Tongue (tissue), 2 donors: ENCODE measurements around the gene FREY1. TPM values are rescaled to one million over a fixed set of nuclear protein-coding genes. Genes with fewer than 3 reads are reported as not detected.

Experiments used
- DNase-seq: peaks from one replicate; pipeline ENCODE4 v3.0.0-alpha.2; 2015
- total RNA-seq: library from RNA; depleted of rRNA; stranded (reverse); fragments of >200 nt; gene quantifications from one replicate; pipeline ENCODE4 v1.2.3, GENCODE V29; 2014

The FREY1 gene
- total RNA-seq, 1 donor from 2014 or later, result not detected

DNA sequence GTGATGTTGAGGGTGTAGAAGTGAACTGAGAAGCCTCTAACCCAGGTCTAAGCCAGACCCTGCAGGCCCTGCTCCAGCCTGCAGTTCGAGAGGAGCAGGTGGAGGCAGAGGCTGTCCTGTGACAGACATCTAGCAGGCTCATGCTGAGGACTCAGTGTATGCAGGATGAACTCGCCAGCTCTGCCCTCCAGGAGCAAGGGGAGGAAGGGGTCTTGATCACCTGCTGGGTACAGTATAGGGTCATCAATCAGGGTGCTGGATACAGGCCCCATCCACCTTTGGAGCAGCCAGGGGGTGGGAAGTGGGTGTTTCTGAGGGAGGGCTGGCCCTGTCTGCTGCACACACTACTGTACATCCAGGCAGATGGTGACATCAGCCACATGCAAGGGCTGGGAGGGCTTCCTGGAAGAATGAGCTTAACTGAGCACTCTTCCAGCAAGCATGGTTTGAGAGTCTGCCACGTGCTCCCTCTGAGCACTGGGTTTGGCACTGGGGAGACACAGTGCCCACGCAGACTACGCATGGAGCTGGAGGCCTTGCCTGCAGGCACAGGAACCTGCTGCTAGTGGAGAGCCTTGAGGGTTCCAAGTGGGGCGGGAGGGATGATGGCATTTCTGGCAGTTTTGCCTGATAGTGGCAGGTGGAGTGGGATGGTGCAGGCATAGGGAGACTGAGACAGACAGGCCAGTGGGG lies 12.4 kb downstream of the FREY1 start:
- DNase-seq, result no peak

DNA sequence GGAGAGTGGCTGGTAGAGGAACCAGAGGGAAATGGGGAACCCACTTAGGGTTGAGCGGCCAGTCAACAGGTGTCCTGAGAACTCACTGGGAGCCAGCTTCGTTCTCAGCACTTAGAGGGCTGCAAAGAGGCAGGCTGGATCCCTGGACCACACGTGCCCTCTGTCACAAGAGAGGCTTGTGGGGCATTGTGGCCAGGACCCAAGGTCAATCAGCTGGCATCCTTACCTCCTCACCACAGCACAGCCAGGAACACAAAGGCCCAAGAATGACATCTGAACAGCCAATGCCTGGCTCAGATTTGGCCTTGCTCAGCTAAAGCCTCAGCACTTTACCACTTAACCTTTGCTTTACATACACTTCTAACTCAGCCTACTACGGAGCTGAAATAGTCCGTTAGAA lies 14.2 kb downstream of the FREY1 start:
- no peak for DNase-seq

DNA sequence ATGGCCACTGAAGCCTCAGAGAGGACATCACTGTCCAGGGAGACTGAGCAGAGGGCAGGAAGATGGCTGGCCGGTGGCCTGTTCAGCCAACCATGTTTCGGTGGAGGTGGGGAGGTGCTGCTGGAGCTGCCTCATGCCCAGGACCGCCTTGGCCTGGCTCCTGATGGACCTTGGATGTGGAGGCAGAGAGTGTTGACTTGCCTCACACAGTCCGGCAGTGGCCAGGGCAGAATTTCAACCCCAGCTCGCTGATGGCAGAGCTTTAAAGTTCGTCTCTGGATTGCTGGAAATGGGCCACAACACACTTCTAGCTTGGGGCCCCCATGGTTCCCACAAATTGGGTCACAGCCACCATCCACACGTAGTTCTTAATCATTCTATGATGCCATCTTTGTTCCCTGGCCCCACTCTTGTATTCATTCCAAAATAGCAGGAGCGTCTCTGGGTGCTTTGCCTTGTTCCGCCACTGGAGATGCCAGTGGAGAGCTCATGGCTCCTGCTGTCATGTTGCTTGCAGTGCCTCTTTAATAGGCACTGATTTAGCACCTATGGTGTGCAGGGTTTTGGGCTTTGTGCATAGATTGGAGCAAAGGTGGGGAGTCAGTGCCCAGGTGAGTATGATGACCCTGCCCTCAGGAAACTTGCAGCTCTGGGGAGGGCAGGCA lies 16.1 kb downstream of the FREY1 start:
- DNase-seq, result no peak

DNA sequence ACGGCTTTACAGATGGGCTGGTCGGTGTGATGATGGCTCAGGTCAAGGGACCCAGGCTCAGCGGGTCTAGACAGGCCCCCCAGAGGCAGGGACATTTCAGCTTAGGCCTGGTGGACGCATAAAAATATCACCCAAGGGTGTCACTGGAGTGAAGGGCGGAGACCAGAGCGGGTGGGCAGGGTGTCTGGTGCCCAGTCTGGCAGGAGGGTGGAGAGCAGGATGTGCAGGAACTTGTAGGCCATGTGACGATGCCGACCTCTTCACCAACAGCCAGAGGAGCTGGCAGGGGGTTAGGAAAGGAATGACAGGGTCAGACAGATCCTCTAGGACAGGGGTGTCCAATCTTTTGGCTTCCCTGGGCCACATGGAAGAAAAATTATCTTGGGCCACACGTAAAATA lies 17.1 kb downstream of the FREY1 start:
- no peak for DNase-seq

DNA sequence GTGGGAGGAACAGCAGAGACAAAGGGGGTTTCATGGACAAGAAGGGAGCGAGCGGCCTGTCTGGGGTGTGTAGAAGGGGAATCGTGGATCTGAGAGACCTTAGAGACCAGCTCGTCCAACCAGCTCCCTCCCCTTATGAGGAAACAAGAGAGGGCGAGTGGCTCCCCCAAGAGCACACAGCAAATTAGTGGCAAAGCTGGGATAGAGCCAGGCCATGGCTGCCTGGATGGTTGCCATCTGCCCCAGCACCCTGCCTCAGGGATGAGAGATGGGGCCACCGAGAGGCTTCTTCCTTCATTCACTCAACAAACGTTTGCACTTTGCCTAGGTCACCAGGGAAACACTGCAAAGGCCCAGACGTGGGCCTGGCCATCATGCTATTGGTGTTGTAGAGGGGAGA lies 17.5 kb downstream of the FREY1 start:
- no peak for DNase-seq

DNA sequence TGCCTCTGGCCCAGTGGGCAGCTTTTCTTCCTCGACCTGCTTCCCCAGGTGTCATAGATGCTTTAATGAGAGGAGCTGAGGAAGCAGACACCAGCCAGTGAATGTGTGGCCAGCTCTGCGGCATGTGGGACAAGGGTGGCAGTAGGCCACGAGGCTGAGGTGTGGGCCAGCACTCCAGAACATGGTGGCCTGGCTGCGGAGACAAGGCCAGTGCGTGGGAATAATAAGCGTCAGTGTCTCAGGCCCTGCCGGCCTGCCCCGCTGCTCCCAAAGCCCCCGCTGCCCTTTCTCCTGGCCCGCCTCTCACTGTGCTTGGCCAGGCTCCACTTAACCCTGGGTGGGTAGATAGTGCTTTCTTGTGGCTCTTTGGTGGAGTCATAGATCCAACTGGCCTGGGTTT lies 19.5 kb downstream of the FREY1 start:
- no peak for DNase-seq

DNA sequence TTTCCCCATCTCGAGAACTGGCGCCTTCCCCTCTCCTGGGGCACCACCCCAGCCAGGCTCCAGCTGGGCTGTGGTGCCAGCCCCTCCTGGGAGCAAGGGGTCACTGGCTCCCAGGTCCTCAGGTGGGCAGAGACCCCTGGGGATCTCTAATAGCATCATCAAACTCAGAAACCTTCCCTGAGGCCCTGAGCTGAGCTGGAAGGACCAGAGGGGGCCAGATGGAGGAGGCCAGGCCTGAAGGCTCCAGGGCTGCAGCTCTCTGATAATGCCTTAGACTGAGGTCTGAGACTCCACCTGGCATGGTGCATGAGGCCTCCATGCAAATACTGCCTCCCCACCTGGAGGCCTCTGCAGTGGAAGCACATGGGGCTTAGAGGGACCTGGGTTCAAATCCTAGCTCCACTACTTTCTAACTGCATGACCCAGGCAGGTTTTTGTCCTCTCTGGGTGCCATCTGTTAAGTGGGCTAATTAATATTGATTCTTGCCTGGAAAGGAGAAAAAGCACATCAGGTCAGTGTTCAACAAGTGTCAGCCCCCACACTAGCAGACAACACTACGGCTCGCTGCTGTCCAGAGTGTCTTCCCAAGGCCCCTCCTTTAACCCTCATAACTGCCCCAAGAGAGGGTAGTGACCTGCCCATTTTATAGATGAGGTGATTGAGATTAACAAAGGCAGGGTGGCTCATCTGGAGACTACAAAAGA lies 20.1 kb downstream of the FREY1 start:
- DNase-seq, result no peak

DNA sequence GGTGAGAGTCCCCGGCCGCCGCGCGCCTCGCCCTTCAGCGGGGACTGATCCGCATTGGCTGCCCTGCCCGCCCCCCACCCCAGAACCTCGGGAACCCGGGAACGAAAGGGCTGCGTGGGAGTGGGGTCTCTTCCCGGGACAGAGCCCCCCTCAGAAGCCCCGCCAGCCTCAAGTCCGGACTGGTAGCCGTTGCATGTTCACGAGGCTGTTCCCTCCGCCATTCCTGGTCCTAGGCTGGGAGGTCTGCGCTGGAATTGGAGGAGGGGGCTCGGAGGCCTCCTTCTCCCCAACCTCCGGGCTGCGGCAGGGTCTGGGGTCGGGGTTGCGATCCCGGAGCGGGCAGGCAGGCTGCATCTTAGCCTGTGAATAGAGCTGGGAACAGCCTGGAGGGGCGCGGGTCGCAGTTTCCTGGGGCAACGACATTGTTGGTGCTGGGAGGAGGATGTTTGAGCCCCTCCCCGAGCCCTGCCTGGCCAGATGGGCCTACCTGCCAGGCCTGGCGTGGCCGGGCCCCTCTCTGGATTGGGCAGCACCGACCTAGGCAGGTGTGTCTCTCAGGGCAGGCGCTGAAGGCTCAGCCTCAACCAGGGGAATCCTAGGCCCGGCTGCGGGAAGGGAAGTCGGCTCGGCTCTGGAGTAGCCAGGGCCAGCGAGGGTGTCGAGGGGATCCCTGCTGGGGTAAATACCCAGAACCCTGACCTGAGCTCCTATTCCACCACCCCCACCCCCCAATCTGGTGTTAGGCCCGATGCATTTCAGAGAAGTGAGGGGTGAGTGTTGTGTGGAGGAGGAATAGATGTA lies 20.9 kb downstream of the FREY1 start:
- DNase-seq, result no peak

DNA sequence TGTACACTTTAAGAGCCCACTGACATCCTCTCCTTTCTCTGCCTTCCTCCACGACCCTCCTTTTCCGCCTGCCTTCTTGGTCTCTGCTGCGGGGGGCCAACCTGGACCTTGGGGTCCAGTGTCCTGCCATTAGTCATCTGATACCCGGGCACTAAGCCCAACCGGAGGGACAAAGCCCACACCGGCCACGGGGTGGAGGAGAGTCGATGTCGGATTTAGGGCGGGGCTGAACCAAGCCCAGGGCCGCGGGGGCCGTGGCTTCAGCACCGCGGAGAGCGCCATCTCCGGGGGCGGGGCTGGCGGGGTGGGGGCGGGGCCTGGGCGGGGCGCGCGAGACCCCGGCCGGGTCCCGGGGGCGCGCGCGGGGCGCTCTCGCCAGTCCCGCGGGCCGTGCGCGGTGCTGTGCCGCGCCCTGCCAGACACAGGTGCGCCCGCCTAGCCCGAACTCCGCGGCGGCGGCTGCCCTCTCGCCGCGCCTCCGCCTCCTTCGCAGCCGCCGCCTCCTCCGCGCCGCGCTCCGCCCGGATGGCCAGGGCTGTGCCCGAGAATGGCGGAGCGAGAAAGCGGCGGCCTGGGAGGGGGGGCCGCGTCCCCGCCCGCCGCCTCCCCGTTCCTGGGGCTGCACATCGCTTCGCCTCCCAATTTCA lies 21.7 kb downstream of the FREY1 start, which contains the start of gene MAPK8IP1:
Gene MAPK8IP1 (plus strand): TSS at position 378 of the 647 bp plus-strand sequence. CDS start 170 bp downstream, at position 548.
- peak; percentile 67 for DNase-seq

DNA sequence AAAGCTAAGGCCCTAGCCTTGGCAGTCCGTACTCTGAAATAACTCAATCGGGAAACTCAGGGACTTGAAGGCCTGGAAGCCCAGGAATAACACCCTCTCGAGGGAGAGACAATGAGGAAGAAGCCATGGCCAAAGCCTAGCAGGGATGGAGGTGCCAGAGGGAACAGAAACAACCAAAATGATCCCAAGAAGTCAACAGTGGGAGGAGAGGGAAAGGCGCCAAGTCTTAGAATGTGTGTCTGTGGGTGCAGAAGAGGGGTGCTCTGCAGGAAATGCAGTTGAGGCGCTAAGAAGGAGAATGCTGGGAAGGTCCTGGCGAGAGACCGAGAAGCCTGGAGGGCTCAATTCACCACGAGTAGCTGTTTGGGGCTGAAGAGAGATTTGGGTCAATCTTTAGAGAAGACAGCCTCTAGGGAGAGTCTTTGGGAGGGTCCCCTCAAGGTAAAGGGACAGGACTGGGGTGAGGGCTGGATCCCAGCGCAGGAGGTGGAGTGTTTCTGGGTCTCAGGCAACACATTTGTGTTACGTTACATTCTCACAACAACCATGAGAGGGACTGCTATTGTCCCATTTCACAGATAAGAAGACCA lies 22.4 kb downstream of the FREY1 start:
- no peak for DNase-seq

DNA sequence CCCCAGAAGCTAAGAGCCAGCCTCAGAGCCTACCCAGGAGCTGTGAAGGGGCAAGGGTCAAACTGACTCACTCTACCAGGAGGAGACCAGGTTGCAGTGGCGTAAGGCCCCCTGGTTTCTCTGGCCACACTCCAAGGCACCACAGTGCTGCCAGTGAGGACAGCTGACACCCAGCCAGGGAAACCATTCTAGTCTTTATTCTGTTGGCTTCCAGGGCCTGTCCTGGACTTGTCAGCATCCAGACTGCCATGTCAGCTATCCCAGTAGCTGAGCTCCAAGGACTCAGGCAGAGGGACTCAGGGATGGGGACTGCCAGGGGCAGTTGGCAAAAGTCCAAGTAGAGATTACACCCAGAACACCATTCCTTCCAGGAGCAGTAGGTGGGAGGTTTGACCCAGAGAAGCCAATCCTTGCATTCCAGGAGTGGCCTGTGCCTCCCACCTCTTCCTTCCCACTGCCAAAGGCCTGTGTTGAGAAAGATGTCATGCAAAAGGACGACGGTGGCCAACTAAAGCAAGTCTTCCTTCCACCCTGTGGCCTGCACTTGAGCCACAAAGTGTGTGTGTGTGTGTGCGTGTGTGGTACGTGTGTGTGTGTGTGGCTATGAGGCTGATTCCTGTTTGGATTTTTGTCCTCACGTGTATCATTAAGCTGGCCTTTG lies 25.2 kb downstream of the FREY1 start:
- no peak for DNase-seq

DNA sequence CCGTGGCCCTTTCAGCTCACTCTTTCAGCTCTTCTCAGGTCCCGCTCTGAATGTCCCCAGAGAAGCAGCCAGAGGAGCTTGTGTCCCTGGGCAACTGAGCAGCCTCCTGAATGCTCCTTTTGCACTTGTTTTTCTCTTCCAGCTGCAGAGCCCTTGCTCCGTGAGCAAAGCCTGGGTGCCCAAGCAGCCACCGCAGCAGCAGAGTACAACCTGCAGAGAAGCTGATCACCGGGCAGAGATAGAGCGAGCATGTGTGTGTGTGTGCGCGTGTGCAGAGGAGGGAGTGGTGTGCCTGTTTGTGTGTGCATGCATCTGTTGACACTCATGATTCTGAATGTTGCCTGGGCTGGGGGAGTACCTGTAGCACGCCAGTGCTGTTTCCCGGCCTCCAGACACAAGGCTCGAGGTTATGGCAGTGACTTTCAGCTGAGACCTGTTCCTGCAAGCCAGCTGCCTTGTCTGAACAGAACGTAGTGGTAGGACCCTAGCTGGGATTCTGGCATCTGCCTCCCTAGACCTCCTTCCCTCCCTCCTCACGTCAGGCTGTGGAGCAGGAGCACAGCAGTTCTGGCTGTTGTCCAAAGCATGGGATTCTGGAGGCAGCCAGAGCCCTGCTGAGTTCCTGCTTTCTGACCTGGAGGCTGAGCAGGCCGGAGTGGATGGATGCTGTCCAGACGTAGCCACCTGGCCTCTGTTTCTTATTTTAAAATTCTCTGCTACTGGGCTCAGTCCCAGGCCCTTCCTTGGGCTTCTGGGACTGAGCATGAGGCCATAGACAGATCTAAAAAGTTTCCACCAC lies 26.1 kb downstream of the FREY1 start:
- peak; percentile 58 for DNase-seq

DNA sequence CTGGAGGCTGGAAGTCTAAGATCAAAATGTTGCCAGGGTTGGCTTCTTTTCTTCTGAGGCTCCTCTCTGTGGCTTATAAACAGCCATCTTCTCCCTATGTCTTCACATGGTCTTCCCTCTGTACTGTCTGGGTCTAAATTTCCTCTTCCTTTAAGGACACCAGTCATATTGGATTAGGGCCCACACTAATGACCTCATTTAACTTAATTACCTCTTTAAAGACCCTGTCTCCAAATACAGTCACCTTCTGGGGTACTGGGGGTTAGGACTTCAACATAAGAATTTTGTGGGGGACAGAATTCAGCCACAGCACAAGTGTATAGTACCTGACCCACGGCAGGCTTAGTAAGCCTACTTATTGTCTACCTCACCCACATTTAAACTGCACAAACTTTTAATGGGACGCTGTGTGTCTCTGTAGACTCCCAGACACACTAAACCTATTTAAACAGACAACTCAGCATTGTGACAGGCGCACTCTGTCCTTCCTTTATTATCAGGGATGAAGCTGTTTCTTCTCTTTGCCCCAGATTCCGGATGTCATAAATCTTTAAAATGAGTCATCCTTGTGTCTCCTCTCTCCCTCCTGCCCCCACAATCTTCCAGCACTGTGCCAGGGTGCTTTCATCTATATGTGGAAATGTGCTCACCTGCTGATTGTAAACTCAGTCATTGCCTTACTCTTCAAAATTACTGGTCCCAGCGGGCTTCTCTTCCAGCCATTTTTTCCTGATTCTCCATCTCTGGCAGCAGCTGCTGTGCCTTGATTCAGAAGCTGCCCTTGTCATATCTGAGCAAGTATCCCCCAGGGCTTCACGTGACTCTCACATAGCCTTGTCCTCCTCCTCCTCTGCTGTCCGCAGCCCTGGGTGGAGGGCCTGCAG lies 27.0 kb downstream of the FREY1 start:
- no peak for DNase-seq

DNA sequence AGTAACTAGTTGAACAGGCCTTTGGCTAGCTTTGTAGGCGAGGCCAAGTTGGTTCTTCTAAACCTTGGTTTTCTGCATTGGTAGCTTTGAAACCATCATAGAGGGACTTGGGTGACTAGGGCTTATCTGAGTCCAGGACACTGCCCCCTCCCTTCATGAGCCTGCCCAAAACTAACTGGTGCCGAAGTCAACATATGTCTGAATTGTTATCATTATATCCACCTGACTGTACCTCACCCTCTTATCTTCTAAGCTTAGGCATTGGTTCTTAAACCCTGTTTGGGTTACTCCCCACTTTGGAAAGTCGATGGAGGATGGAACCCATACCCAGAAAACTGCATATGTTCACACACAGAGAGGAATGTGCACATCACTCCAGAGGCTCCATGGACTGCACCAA lies 29.2 kb downstream of the FREY1 start:
- DNase-seq, result no peak

DNA sequence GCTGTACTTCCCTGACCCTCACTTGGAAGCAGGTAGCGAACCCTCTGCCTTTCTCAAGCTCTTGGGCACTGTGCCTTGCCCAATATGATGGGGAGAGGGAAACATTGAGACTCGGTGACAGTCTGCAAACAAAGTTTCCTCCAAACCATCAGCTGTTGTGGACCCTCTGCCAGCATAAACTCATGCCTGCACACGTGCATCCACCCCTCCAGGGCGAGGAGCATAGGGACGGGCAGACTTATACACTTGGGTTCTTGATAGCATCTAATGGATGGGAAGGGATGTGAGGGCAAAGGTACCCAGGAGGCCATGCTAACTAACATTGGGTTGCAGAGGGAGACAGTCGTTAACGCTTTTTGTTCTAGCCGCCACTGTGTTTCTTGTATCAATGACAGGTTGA lies 29.9 kb downstream of the FREY1 start:
- no peak for DNase-seq

DNA sequence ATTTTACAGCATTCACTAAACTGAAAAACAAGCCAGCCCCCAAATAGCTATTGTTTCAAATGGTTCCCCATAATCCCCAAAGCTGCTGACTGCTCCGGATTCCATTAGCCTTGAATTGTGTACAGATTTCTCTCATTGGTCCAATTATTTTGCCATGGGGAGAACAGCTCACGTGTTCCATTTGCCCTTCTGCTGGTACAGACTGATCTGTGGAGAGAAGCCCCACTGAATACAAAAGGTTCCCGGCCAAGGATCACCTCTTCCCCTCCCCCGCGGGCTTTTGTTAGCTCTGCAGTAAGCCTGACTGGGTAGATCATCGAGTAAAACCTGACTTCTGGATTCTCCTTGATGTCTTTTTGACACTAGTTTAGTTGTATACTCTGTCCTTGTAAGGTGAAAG lies 30.7 kb downstream of the FREY1 start:
- DNase-seq, result no peak

DNA sequence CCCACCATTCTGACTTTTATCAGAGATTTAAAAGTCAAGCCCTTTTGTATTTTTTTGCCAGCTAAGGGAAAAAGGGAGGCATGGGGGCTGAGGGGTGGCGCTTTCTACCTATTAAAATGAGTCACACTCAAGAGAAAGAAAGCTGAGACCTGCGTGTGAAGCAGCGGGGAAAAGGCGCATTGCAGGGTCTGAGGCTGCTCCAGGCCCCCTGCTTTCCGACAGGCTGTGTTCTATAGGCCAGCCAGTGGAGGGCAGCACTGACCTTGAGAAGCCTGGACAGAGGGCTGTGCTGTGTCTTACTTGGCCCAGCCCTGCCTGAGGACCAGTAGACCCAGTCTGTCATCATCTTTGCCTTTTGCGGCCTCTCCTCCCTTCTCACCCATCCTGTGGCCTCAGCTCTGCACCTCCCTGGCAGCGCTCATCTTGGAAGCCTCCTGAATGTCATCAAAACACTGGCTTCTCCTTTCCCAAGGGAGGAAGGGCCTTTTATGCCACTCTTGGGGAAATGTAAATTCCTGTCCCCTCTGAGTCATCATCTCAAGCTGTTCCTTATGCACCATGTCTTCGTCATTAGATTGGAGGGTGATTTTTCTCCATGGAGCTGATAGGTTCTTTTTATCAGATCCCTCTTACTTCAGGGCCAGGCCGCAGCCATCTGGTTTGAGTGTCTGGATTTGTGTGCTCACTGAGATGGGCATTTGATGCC lies 34.3 kb downstream of the FREY1 start:
- DNase-seq, result peak; percentile 67

DNA sequence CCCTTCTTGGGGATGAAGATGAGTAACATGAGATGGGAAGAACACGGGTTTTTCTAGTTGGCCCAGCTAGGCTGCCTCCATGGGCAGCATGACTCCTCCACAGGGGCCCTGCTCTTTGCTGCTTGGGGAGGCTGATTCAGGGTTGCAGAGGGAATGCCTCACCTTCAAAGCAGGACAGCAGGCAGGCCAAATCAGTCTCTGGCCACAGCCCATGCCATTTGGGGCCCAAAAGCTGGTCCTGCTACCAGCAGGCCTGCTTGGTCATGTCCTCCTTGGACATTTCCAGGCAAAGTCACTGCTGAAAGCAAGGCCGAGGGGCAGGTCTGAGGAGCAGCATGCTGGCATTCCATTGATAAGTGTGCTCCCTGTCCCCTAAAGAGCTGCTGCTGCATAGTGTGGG lies 35.4 kb downstream of the FREY1 start:
- DNase-seq, result no peak

DNA sequence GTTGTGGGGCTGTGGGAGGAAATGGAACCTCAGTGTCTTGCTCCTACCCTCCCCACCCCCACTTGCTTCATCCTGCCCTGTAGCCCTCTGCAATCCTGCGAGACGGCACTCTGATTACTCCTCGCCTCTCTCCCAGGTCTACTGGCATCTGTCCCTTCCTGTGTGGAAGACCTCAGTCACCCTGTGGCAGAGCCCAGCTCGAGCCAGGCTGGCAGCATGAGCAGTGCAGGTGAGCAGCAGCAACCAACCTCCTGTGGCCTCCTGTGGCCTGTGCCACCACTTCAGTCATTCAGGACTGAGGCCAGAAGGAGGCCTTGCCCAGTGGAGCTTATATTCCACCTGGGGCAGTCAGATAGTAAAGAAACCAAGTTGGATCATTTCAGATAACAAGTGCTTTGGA lies 36.4 kb downstream of the FREY1 start:
- no peak for DNase-seq
